Hematopoietic multipotent progenitor cell treated with erythropoietin and hydrocortisone succinate and interleukin-3 and kit ligand, for 6 days (in vitro differentiated cells): ENCODE data around the gene CLCN1.

Source experiments
- DNase-seq: peaks from one replicate; pipeline ENCODE4 v3.0.0-alpha.2; 2015

CLCN1 gene

DNA sequence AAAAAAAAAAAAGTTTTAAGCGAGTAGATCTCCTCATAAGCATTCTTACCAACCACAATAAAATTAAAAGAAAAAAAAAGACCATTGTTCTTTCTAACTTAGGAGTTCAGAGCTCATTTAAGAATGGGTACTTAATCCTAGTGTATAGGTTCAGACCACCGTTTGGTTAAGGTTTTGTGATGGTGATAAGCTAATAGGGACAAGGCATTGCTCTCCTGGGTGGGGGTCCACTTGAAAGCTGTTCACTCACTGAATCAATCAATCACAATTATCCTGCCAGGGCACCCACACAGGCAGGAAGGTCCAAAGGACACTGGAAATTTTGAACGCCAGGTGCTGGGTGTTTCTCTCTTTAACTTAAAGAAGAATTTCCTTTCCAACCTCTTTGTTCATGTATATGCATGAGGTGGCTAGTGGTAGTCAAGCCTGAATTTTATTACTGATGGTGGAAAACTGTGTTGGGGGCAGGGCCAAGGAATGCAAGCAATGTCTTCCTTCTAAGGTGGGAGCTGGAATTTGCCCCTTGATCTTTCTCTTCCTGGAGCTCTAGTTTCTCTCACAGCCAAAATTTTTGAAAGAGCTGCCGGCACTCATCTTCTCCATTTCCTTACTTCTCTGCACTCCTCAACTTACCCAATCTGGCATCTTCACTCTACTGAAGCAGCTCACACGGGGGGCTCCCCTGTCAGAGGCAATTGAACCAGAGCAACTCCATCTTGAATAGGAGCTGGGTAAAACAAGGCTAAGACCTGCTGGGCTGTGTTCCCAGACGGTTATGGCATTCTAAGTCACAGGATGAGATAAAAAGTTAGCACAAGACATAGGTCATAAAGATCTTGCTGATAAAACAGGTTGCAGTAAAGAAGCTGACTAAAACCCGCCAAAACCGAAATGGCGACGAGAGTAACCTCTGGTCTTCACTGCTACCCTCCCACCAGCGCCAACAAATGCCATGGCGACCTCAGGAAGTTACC lies 54.1 kb downstream of the CLCN1 start:
- no peak for DNase-seq

DNA sequence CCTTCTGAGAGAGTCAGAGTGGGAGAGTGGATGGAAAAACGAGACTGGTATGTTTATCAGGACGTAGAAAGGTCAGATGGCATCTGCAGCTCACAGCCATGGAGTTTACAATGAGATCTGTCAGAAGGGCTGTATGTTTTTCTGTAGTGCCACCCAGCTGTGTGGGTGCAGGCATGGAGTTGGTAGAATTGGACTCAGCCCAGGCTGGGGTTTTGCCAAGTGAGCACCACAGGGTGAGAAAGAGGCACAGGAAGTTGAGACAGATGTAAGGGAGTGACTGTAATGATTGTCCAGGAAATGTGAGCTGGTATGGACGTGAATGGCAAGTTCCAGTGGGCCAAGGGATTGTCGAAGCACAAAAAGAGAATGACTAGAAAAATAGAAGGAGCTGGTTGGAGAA lies 56.2 kb downstream of the CLCN1 start:
- peak; percentile 80 for DNase-seq

DNA sequence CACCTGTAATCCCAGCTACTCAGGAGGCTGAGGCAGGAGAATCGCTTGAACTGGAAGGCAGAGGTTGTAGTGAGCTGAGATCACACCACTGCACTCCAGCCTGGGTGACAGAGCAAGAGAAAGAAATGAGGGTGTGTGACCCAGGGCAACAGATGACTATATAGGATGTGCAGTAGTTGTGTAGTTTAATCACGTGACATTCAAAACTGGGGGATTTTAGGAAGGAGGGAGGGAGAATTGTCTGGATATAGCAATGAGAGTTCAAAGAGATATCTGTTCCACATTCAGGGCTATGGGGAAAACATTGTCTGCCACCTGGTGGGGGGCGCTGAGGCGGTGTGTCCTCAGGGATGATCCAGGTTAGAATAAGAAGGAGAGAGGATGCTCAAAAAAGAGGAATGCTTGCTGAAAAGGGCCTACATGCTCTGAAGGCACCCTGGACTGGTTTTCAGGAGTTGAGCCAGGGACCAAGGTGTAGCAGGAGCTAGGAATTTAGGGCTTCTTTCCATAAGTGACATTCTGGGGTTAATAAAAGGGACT lies 57.4 kb downstream of the CLCN1 start:
- DNase-seq, result no peak

DNA sequence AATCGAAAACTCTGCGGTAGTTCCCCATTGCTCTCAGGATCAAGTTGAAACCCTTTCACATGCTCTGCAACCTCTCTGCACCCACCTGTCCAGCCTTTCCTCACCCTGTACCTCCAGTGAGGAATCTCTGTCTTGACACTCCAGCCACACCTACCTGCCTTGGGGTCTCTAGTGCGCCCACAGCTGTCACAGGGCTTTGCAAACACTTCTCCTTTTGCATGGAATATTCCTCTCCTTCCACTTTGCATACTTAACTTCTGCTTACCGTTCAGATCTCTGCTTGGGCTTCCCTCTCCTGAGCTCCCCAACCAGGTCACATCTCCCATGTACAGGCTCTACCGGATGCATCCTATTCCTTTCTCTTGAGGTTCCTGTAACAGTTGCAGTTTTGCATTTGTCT lies 58.6 kb downstream of the CLCN1 start:
- no peak for DNase-seq

DNA sequence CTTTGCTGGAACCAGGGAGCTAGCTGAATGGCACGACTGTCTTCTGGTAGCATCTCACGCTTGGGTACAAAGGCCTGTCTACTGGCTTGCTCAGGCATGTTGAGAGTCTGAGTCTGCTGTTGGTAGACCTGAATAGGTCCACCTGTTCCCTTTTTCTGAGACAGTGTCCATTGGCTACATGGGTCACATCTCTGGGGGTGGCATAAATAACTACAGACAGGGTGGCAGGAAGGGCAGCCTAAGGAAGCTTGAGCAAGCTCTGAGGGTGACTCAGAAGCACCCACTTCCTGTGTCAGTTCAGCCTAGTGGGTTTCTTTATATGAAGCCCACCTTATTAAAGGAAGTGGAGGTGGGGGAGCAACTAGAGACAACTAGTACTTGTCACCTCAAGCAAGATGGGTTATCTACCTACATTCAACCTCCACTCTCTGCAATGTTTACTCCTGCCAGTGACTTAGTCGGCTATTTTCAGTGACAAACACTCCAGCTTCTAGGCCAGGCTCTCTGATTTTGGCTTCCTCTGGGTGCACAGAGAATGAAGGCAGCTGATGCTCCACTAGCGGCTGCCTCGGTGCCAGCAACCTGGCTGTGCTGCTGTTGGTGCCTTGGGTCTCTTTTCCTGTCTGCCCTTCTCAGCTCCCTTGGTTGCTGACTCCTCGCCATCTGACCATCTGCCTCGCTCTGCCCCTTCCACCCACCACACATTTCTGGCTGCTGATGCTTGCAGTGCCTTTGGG lies 59.6 kb downstream of the CLCN1 start:
- peak; percentile 65 for DNase-seq

DNA sequence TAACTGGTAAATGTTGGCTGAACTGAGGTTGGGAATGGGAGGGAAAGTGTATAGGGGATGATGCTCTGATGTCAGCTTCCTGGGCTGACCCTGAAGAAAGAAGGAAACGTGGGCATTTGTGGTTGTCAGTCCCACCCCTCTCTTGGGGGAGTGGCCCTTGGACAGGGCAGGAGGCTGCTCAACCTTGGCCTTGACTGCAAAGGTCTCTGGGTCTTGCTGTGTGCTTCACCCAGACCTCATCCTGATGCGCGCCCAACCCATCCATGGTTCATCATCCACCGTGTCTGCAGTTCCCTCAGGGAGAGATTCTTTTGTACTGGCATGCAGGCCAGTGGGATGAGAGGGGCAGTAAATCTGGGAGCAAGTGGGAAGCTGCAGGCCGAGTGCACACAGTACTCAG lies 60.5 kb downstream of the CLCN1 start:
- DNase-seq, result no peak

DNA sequence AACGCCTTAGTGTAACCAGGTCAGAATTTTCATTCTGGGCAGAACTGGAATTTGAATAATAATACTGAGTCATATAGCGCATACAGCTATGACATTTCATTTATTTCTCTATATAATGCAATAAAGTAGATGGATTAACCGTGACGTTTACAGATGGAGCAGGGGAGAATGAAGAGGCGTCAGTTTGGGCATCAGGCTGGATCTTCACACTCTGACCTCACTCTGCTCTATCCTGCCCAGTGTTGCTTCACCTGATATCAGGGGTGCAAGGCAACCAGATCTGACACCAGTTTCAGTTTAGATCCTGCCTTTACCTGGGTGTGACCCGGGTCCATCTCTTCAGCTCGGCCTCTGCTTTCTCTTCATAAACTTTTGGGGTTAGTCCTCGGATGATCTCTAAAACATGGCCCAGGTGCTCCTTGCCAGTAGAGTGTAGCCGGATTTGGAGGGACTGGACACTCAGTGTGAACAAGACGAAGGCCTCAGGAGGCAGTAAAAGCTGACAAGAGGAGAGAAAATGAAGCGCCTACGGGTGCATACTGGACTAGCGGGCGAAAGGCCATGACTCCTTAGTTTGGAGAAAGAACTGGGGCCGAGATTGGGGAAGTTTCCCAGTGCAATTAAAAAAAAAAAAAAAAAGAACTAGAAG lies 63.8 kb downstream of the CLCN1 start:
- no peak for DNase-seq

DNA sequence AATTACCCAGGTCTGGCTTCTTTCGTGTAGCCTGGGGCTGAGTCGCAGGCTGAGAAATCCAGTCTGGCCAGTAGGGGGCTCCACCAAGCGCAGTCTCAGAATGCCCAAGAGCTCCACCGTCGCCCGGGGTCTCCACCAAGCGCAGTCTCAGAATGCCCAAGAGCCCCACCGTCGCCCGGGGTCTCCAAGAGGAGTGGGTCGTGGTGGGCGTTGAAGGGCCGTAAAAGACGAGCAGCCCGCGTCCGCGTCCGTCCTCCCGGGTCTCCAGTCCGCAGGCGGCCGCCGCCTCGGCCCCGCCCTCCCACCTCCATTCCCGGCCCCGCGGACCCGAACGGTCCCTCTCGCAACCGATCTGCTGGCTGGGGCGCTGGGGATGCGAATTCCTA lies 64.3 kb downstream of the CLCN1 start:
- peak; percentile 90 for DNase-seq

DNA sequence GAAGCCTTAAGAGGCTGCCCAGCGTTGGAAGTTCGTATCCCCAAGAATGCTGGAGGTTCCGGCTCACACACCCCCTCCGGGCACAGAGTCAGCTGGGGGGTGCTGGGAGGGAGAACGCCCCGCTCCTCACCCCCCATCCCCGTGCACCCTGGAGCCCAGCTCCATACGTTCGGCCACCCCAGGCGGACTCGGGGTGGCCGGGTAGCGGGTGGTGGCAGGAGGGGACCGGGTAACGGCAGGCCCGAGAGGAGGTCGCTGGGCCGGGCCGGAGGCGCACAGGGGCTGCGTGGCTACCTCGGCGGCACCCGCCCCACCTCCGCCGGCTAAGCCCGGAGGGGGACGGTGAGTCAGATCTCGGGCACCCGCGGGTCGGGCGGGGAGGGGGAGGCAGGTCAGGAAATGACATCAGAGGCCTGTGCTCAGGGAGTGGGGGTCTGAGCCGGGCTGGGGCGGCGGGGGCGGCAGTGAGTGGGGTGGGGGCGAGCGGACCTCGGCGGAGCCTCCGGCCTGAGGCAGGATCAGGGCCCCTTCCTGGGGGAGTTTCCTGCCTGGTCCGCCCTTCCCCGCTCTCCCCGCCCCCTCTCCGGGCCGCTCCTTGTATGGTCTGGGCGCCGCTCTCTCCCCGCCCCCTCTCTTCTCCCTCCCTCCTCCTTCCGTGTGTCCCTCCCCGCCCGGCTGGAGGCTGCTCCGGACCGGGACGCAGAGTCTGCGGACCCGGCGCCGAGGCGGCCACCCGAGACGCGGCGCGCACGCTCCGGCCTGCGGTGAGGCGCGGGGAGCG lies 64.9 kb downstream of the CLCN1 start, which contains the start of gene ZYX:
TSS of gene ZYX (plus strand) at position 700 of the 781 bp plus-strand sequence. CDS start 227 bp downstream, outside the sequence.
- peak; percentile 93 for DNase-seq

DNA sequence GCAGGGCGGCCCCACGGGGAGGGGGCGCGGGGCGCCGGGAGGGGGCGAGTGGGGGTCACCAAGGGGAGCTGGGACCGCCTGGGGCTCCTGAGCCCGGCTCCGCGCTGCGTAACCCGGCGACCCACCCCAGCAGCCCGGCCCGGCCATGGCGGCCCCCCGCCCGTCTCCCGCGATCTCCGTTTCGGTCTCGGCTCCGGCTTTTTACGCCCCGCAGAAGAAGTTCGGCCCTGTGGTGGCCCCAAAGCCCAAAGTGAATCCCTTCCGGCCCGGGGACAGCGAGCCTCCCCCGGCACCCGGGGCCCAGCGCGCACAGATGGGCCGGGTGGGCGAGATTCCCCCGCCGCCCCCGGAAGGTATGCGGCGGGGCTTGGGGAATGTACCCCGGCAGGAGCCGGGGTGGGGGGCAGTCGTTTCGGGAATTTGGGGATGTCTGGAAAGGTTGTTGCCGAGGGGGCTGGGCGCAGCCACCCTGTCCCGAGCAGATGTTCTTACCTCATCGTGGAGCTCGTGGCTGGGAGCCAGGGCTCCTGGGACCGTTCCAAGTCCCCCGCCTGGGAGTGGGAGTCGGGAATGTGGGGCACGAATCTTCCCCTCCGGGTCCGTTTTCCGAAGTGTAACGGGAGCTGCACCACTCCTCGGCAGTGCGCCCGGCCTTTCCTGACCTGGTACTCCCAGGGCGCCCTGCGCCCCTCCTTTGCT lies 65.7 kb downstream of the CLCN1 start:
- DNase-seq, result no peak

DNA sequence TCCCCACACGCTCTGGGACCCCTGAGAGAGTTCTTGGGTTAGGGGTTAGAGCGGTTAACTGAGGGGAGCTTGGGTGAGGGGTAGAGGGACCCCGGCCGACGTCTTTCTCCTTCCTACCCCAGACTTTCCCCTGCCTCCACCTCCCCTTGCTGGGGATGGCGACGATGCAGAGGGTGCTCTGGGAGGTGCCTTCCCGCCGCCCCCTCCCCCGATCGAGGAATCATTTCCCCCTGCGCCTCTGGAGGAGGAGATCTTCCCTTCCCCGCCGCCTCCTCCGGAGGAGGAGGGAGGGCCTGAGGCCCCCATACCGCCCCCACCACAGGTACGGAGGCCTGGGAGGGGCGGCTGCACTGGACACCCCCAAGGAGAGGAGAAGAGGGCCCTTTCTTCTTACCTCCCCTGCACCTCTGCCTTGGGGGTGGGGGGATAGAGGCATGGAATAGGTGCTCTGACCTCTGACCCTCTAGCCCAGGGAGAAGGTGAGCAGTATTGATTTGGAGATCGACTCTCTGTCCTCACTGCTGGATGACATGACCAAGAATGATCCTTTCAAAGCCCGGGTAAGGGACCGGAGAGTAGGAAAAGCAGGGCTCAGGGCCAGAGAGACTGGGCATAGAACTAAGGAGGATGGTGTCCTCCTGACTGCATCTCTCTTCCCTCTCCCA lies 66.3 kb downstream of the CLCN1 start:
- no peak for DNase-seq

DNA sequence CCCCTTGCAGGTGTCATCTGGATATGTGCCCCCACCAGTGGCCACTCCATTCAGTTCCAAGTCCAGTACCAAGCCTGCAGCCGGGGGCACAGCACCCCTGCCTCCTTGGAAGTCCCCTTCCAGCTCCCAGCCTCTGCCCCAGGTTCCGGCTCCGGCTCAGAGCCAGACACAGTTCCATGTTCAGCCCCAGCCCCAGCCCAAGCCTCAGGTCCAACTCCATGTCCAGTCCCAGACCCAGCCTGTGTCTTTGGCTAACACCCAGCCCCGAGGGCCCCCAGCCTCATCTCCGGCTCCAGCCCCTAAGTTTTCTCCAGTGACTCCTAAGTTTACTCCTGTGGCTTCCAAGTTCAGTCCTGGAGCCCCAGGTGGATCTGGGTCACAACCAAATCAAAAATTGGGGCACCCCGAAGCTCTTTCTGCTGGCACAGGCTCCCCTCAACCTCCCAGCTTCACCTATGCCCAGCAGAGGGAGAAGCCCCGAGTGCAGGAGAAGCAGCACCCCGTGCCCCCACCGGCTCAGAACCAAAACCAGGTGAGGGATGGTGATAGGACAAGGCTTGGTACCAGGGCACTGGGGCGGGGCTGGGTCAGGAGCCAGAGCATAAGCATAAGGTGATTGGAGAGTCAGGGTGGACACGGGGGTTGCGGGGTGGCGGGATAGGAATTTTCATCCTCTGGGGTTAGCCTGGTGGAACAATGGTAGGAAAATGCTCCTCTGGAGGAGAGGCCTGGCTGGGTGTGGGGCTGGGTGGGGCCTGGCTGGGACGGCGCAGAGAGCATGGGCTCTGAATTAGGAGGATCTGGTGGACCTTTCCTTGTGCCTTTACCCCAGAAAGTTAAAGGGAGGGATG lies 67.1 kb downstream of the CLCN1 start:
- DNase-seq, result no peak

DNA sequence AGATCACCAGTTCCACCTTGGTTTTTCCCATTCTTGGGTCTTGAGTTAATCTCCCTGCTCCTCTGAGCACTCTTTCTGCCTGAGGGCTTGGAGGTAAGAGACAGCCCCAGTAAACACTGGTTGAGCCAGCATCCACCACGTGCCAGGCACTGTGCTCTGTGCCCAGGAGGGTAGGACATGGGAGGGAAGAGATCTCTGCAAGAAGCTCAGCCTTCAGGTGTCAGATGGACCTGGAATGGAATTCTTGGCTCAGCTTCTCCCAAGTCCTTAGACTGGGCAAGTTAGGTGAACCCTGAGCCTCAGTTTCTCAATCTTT lies 67.7 kb downstream of the CLCN1 start:
- DNase-seq, result no peak

DNA sequence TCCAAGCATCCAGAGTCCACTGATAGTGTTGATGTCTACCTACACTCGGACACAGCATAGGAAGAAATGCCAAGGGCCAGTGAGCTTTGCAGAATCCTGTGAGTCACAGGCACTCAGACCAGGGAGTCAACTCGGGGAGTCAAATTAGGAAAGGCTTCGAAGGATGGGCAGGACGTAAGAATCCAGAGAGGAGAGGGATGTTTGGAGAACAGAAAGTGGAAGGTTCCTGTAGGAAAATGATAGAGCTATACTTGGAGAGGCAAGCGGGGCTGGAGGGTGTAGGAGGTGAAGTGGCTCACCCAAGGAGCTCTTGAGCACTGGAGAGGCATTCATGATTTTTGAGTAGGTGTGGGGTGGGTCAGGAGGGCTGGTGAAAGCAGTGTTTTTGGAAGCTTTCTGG lies 68.2 kb downstream of the CLCN1 start:
- DNase-seq, result no peak

DNA sequence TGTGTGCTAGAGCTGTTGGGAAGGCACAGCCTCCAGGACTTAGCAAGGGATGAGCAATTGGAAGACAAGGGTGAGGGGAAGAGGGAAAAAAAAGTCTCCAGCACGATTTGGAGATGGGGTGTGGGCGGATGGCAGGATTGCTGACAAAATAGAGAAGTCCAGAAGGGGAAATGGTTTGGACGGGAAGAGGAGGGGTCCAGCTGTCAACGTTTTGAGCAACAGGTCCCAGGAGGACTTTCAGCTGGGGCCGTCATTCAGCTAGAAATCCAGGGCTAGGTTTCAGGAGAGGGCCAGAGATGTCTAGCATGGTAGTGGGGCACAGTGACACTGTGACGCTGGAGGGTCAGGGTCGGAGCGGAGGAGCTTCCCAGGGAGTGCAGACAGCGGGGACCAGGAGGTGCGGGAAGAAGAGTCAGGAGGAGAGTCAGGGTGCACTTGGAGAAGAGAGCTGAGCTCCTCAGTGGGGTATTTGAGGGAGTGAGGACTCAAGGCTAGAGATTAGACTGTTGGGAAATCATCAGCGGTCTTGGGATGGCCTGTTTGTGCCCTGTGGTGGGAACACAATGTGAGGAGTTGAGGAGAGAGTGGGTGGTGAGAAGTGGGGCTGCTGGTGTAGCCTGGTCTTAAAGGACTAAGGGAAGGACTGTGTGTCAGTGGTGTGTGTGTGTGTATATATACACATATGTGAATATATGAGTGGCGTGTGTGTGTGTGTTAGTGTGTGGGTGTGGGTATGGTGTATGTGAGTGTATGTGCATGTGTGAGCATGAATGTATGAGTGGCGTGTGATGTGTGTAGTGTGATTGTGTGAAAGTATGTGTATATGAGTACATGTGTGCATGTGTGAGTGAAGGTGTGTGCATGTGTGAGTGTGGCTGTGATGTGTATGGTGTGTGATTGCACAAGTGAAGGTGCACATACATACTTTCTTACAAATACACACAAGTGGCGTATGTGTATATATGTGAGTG lies 69.0 kb downstream of the CLCN1 start:
- DNase-seq, result peak; percentile 28

DNA sequence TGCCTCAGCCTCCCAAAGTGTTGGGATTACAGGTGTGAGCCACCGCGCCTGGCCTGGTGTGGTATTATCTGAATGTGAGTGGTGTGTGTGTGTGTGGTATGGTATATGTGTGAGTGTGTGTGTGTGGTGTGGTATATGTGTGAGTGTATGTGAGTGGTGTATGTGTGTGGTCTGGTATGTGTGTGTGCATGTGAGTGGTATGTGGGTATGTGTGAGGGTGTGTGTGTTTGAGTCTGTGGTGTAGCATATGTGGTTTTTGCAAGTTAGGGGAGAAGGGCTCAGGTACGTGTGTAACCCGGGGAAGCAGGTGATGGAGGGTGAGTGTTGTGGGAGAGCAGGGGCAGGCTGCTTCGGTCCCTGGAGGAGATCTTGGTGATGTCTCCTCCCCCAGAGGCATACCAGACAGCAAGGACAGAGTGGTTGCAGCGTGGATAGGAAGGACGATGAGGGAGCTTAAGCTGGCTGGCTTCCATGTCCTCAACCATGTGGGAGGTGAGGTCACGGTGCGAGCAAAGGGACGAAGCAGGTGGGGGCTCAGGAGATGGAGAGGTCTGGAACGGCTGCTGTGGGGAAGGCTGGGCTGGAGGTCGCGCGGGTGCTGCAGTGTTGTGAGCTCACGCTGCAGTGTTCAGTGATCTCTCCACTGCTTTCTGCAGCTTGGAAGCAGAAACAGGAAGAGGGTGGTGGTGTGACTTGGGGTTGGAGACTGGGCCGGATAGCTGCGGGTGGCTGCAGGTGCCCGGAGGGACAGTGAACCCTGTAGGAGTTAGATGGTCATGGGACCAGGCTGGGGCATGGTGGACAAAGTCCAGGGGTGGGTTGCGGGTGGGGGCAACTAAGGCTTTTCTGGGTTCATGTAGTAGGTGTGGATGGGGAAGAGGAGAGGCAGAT lies 70.2 kb downstream of the CLCN1 start:
- DNase-seq, result peak; percentile 42

DNA sequence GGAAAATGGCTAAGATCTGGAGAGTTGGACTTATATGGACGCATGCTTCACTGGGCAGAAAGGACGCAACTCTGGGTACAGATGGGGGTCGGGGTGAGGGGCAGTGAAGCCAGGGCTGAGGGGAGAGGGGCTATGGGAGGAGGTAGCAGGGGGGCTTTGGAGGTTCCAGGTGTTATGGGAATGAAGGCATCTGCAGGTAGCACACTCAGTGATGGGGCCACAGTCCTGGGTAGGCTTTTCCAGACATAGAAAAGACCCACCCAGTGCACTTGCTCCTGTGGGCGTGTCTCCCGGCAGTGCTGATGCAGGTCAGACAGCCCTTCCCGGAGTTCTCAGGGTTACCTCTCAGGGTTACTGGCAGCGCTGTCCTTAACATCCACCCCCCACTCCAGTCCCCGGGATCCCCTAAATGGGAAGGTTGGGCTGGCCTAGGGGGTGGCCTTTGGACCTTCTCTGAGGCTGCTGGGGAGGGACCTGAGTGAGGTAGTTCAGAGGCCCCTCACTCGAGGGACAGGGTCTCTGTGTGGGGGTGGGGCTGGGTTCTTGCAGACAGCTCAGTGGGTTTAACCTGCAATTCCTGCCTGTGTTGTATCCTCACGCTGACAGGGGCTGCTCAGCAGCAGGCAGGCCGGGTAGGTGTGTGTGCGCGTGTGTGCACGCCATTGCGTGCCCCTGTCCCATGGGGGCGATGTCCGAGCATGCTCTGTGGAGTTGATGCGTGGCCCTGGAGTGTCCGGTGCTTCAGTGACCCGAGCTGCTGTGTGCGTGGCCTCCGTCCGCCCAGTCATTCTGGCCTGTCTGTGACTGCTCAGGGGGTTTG lies 71.5 kb downstream of the CLCN1 start:
- no peak for DNase-seq
